A673 (cell line): ENCODE data around the gene LRBA. TPM values are rescaled to one million over a fixed set of nuclear protein-coding genes. Genes with fewer than 3 reads are reported as not detected.

ENCODE experiments used
- BruUV-seq: library from RNA; stranded (reverse); fragments of 400-500 nt; replicated peaks from 2 replicates; lab custom pipeline; 2021; lab: Mats Ljungman, UMichigan
- CTCF ChIA-PET: fragments of 300-600 bp; sonication (Branson Sonifier 250); formaldehyde crosslinking; loops from one replicate; lab custom pipeline; 2022; ENCODE audit warnings: antibody characterized with exemption; lab: Charles Lee
- POLR2A ChIA-PET: fragments of 300-600 bp; sonication (Branson Sonifier 250); formaldehyde crosslinking; loops from one replicate; lab custom pipeline; 2022; ENCODE audit warnings: antibody characterized with exemption; ENCODE audit not compliant: low non-redundant PET; lab: Charles Lee
- DNase-seq: peaks from one replicate; pipeline ENCODE4 v3.0.0-alpha.2; 2015; ENCODE audit warnings: low spot score
- H3K27ac ChIP-seq: fragments of 200-600 bp; sonication (generic); 2 replicates; pipeline ENCODE4 v1.5.1; 2016; ENCODE audit warnings: mixed run types, low read depth, mild to moderate bottlenecking, mixed read lengths, antibody characterized with exemption, low read length; ENCODE audit not compliant: poor library complexity, severe bottlenecking
- H3K27me3 ChIP-seq: fragments of 200-600 bp; sonication (generic); replicated peaks from 2 replicates; pipeline ENCODE4 v1.6.1; 2017; ENCODE audit warnings: mixed run types, low read depth, mild to moderate bottlenecking, mixed read lengths, antibody characterized with exemption, low read length; ENCODE audit not compliant: insufficient read depth, poor library complexity
- H3K36me3 ChIP-seq: fragments of 200-600 bp; sonication (generic); 2 replicates; pipeline ENCODE4 v1.6.1; 2016; ENCODE audit warnings: mixed run types, mild to moderate bottlenecking, mixed read lengths, antibody characterized with exemption, low read length; ENCODE audit not compliant: insufficient read depth, poor library complexity, severe bottlenecking
- H3K4me1 ChIP-seq: fragments of 200-600 bp; sonication (generic); 2 replicates; pipeline ENCODE4 v1.6.1; 2017; ENCODE audit warnings: mixed run types, mild to moderate bottlenecking, mixed read lengths, antibody characterized with exemption, low read length; ENCODE audit not compliant: insufficient read depth, poor library complexity, severe bottlenecking
- H3K4me3 ChIP-seq: fragments of 200-600 bp; sonication (generic); 2 replicates; pipeline ENCODE4 v1.5.1; 2016; ENCODE audit warnings: low read depth, mixed run types, mild to moderate bottlenecking, mixed read lengths, low read length; ENCODE audit not compliant: poor library complexity, severe bottlenecking
- H3K9me3 ChIP-seq: fragments of 200-600 bp; sonication (generic); 2 replicates; pipeline ENCODE4 v1.6.1; 2016; ENCODE audit warnings: mixed run types, low read depth, mild to moderate bottlenecking, mixed read lengths, antibody characterized with exemption, low read length; ENCODE audit not compliant: poor library complexity, severe bottlenecking
- CTCF ChIP-seq: fragments of 300-800, 200-600 bp; sonication (generic); conservative IDR thresholded peaks from 2 replicates; pipeline ENCODE4 v1.5.1; 2017; ENCODE audit warnings: low read depth, mild to moderate bottlenecking, antibody characterized with exemption, low read length, moderate library complexity, mixed read lengths
- EZH2 ChIP-seq: fragments of 200-600 bp; sonication (generic); IDR thresholded peaks from 2 replicates; pipeline ENCODE4 v1.6.1; 2017; ENCODE audit warnings: borderline replicate concordance, low read depth, mild to moderate bottlenecking, mixed read lengths, antibody characterized with exemption, low read length; ENCODE audit not compliant: poor library complexity, severe bottlenecking
- intact Hi-C: fragments of 100-400 bp; cut with micrococcal nuclease; formaldehyde crosslinking; loops from one replicate; pipeline ENCODE4 v1.10.0; 2022; ENCODE audit not compliant: unreplicated experiment
- total RNA-seq: library from RNA; stranded (reverse); gene quantifications from 2 replicates; pipeline ENCODE4 v1.2.3, GENCODE V29; 2021

The LRBA gene
- total RNA-seq, 1 experiment from 2014 or later = 35.7 TPM

DNA sequence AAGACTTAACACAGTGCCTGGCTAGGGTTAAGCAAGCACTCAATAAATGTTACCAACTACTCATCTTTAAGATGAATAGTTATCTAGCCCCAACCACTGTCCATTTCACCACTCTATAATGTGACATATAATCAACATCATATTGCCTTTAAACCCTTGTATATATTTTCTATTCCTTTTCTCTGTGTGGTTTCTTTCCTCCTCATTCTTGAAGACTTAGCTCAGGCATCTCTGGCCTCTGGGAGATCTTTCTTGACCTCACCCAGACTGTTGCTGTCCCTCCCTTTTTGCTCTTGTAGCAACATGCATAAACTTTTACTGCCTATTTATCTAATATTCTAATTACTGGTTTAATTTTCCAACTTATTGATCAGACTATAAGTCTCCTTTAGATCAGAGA lies 683.0 kb downstream of the LRBA start:
- H3K9me3 ChIP-seq = no peaks in the 10 kb centered on the region
- no peak for DNase-seq
- no peak for TF ChIP-seq CTCF
- H3K36me3 ChIP-seq = no peaks in the 10 kb centered on the region
- H3K4me1 ChIP-seq = no peaks in the 10 kb centered on the region
- intact Hi-C loops = no loop called here
- ChIA-PET CTCF (no interaction called here), POLR2A (no interaction called here)
- no TSS peak for BruUV-seq
- H3K27ac ChIP-seq = no peak overlapping the region
- H3K27me3 ChIP-seq = no peaks in the 10 kb centered on the region
- no peak overlapping the region for H3K4me3 ChIP-seq

GRCh38 chr4:150329373-150329772 lies 685.7 kb downstream of the LRBA start:
- Histone ChIP-seq H3K4me1 (no peaks in the 10 kb centered on the region), H3K27ac (no peak overlapping the region), H3K9me3 (no peaks in the 10 kb centered on the region), H3K36me3 (no peaks in the 10 kb centered on the region), H3K4me3 (no peak overlapping the region), H3K27me3 (no peaks in the 10 kb centered on the region)
- no peak for TF ChIP-seq EZH2
- intact Hi-C loops = no loop called here
- ChIA-PET CTCF (no interaction called here), POLR2A (interaction anchor here (0.6 kb wide), 1 partner anchor 126 kb away, joined by 4 read pairs; no protein-coding TSS in a partner anchor)
- BruUV-seq = no TSS peak
- DNase-seq = no peak

DNA sequence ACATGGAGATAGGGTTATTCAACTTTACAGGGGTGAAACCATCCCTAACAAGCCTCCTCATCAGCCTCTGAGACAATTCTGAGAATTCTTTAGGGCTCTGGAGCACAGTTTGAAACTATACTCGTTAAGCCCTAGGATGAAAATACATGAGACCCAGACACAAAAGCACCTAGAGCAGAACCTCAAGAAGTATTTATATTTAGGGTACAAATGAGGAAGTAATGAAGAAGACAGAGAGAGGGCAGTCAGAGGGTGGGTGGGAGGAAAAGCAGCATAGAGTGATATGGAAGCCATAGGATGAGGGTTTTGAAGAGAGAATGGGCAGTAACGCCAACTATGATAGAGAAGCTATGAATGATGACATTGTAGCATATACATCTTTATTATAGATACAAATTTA lies 686.6 kb downstream of the LRBA start:
- POLR2A ChIA-PET = no interaction called here
- no TSS peak for BruUV-seq
- peaks cover under 1% of the 10 kb centered on the region for H3K4me1 ChIP-seq
- TF ChIP-seq EZH2 = no peak
- no peak for TF ChIP-seq CTCF
- CTCF ChIA-PET = no interaction called here
- no peak overlapping the region for H3K4me3 ChIP-seq
- H3K27ac ChIP-seq = no peak overlapping the region
- H3K9me3 ChIP-seq = no peaks in the 10 kb centered on the region
- no peaks in the 10 kb centered on the region for H3K36me3 ChIP-seq
- H3K27me3 ChIP-seq = no peaks in the 10 kb centered on the region
- DNase-seq = no peak
- intact Hi-C loops = no loop called here

- TF ChIP-seq CTCF (no peak), EZH2 (no peak)
- no peaks in the 10 kb centered on the region for H3K9me3 ChIP-seq
- H3K27ac ChIP-seq = no peak overlapping the region
- H3K4me1 ChIP-seq = peaks cover 5% of the 10 kb centered on the region
- H3K4me3 ChIP-seq = no peak overlapping the region
- POLR2A ChIA-PET = no interaction called here
- DNase-seq = no peak
- BruUV-seq = no TSS peak
- H3K27me3 ChIP-seq = no peaks in the 10 kb centered on the region
- no peaks in the 10 kb centered on the region for H3K36me3 ChIP-seq
- intact Hi-C loops = no loop called here
- CTCF ChIA-PET = no interaction called here
These were observed 687.8 kb downstream of the LRBA start for GRCh38 chr4:150327262-150327780.
